IMR-90 (cell line): Measurements from ENCODE around the gene UBL3. TPM values are rescaled to one million over a fixed set of nuclear protein-coding genes. Genes with fewer than 3 reads are reported as not detected.

Experiments used
- ATAC-seq: fragments of 200-7000 bp; cut with Tn5 transposase; 2 replicates; pipeline ENCODE4 v1.9.1; 2020; ENCODE audit warnings: low read depth, mild to moderate bottlenecking, moderate library complexity
- BruUV-seq: library from RNA; stranded (reverse); fragments of 400-500 nt; replicated peaks from 2 replicates; lab custom pipeline; 2021; lab: Mats Ljungman, UMichigan
- CTCF ChIA-PET: fragments of 300-600 bp; formaldehyde crosslinking; extraction: SDS; loops from one replicate; lab custom pipeline; 2021; ENCODE audit warnings: antibody characterized with exemption; lab: Yijun Ruan, JAX
- POLR2A ChIA-PET: fragments of 300-600 bp; sonication (Branson Sonifier 250); formaldehyde crosslinking; loops from one replicate; lab custom pipeline; 2022; ENCODE audit warnings: antibody characterized with exemption; ENCODE audit not compliant: unreplicated experiment; lab: Charles Lee
- DNase-seq: peaks from one replicate; pipeline ENCODE4 v3.0.0; 2013
- H2AFZ ChIP-seq: replicated peaks from 2 replicates; pipeline ENCODE3; 2013; ENCODE audit warnings: low read length, mild to moderate bottlenecking; ENCODE audit not compliant: poor library complexity
- H2AK5ac ChIP-seq: 2 replicates; pipeline ENCODE4 v1.6.1; 2013; ENCODE audit warnings: low read depth, low read length, inconsistent platforms
- H2AK9ac ChIP-seq: replicated peaks from 2 replicates; pipeline ENCODE3; 2013; ENCODE audit warnings: mild to moderate bottlenecking, low read depth, low read length, moderate library complexity; ENCODE audit not compliant: poor library complexity
- H2BK120ac ChIP-seq: 2 replicates; pipeline ENCODE4 v1.6.1; 2013; ENCODE audit warnings: low read depth, low read length, inconsistent platforms
- H2BK15ac ChIP-seq: 3 replicates; pipeline ENCODE4 v1.6.1; 2013; ENCODE audit warnings: low read depth, low read length, inconsistent platforms
- H2BK20ac ChIP-seq: 2 replicates; pipeline ENCODE4 v1.6.1; 2013; ENCODE audit warnings: low read depth, mild to moderate bottlenecking, inconsistent platforms, low read length, moderate library complexity
- H2BK5ac ChIP-seq: 2 replicates; pipeline ENCODE4 v1.6.1; 2013; ENCODE audit warnings: mild to moderate bottlenecking, low read depth, low read length, inconsistent platforms; ENCODE audit not compliant: poor library complexity, severe bottlenecking
- H3K14ac ChIP-seq: replicated peaks from 2 replicates; pipeline ENCODE4 v1.6.1; 2013; ENCODE audit warnings: low read depth, low read length, inconsistent platforms
- H3K18ac ChIP-seq: 2 replicates; pipeline ENCODE4 v1.6.1; 2013; ENCODE audit warnings: low read depth, low read length, control low read depth
- H3K23ac ChIP-seq: 2 replicates; pipeline ENCODE4 v1.6.1; 2013; ENCODE audit warnings: low read depth, low read length, inconsistent platforms
- H3K27ac ChIP-seq: 2 replicates; pipeline ENCODE4 v1.5.1; 2013; ENCODE audit warnings: mild to moderate bottlenecking, control low read depth, low read length; ENCODE audit not compliant: insufficient read depth
- H3K27me3 ChIP-seq: 2 replicates; pipeline ENCODE4 v1.6.1; 2013; ENCODE audit warnings: low read length; ENCODE audit not compliant: control insufficient read depth, insufficient read depth
- H3K36me3 ChIP-seq: 2 replicates; pipeline ENCODE4 v1.6.1; 2013; ENCODE audit warnings: low read length, mixed read lengths; ENCODE audit not compliant: control insufficient read depth, insufficient read depth
- H3K4ac ChIP-seq: 2 replicates; pipeline ENCODE4 v1.6.1; 2013; ENCODE audit warnings: low read depth, low read length, inconsistent platforms
- H3K4me1 ChIP-seq: 2 replicates; pipeline ENCODE4 v1.6.1; 2013; ENCODE audit warnings: low read length, mixed read lengths; ENCODE audit not compliant: control insufficient read depth, insufficient read depth
- H3K4me2 ChIP-seq: 2 replicates; pipeline ENCODE4 v1.6.1; 2013; ENCODE audit warnings: low read depth, mild to moderate bottlenecking, control low read depth, low read length, moderate library complexity
- H3K4me3 ChIP-seq: 2 replicates; pipeline ENCODE4 v1.5.1; 2013; ENCODE audit warnings: low read depth, mild to moderate bottlenecking, control low read depth, low read length, moderate library complexity; ENCODE audit not compliant: insufficient read depth
- H3K56ac ChIP-seq: 2 replicates; pipeline ENCODE4 v1.6.1; 2013; ENCODE audit warnings: low read length, inconsistent platforms; ENCODE audit not compliant: insufficient read depth; ENCODE audit errors: extremely low read depth
- H3K79me1 ChIP-seq, 2 experiments: 2 replicates each; pipeline ENCODE4 v1.6.1; 2013; ENCODE audit warnings: low read length in 2 of 2, inconsistent platforms in 1 of 2, low read depth in 1 of 2
- H3K9ac ChIP-seq: 2 replicates; pipeline ENCODE4 v1.6.1; 2013; ENCODE audit warnings: low read depth, low read length, control low read depth
- H3K9me1 ChIP-seq: 2 replicates; pipeline ENCODE4 v1.6.1; 2013; ENCODE audit warnings: low read length, inconsistent platforms; ENCODE audit not compliant: insufficient read depth
- H3K9me3 ChIP-seq: 2 replicates; pipeline ENCODE4 v1.6.1; 2013; ENCODE audit warnings: low read length; ENCODE audit not compliant: control insufficient read depth, insufficient read depth
- H4K20me1 ChIP-seq: 2 replicates; pipeline ENCODE4 v1.6.1; 2013; ENCODE audit warnings: low read length, inconsistent platforms; ENCODE audit not compliant: insufficient read depth
- H4K5ac ChIP-seq: 2 replicates; pipeline ENCODE4 v1.6.1; 2013; ENCODE audit warnings: mild to moderate bottlenecking, low read depth, low read length, control low read depth
- H4K8ac ChIP-seq, 2 experiments: 2 replicates each; pipeline ENCODE4 v1.6.1; 2013; ENCODE audit warnings: low read depth in 2 of 2, low read length in 2 of 2, control low read depth in 1 of 2, inconsistent platforms in 1 of 2
- H4K91ac ChIP-seq: 2 replicates; pipeline ENCODE4 v1.6.1; 2013; ENCODE audit warnings: low read depth, low read length, inconsistent platforms; ENCODE audit not compliant: insufficient read depth
- BHLHE40 ChIP-seq: fragments of 150-350 bp; IDR thresholded peaks from 2 replicates; pipeline ENCODE4 v1.6.1; 2016; ENCODE audit warnings: mild to moderate bottlenecking, low read depth, low read length
- CEBPB ChIP-seq: IDR thresholded peaks from 2 replicates; pipeline ENCODE4 v1.6.1; 2012; ENCODE audit warnings: low read depth, low read length, improper control_type of control experiment
- CHD1 ChIP-seq: IDR thresholded peaks from 2 replicates; pipeline ENCODE4 v1.6.1; 2012; ENCODE audit warnings: low read depth, low read length, improper control_type of control experiment
- CTCF ChIP-seq: conservative IDR thresholded peaks from 2 replicates; pipeline ENCODE4 v1.5.1; 2012; ENCODE audit warnings: mild to moderate bottlenecking, low read depth, low read length, improper control_type of control experiment
- ELK1 ChIP-seq: fragments of 150-350 bp; IDR thresholded peaks from 2 replicates; pipeline ENCODE4 v1.6.1; 2016; ENCODE audit warnings: low read depth, mild to moderate bottlenecking, low read length, moderate library complexity, borderline replicate concordance
- FOS ChIP-seq: fragments of 150-350 bp; IDR thresholded peaks from 2 replicates; pipeline ENCODE4 v1.6.1; 2016; ENCODE audit warnings: low read depth, low read length
- MAFK ChIP-seq: IDR thresholded peaks from 2 replicates; pipeline ENCODE4 v1.6.1; 2012; ENCODE audit warnings: low read depth, low read length, improper control_type of control experiment
- MAZ ChIP-seq: IDR thresholded peaks from 2 replicates; pipeline ENCODE4 v1.6.1; 2012; ENCODE audit warnings: low read depth, mild to moderate bottlenecking, low read length, improper control_type of control experiment, moderate library complexity, borderline replicate concordance
- MXI1 ChIP-seq: IDR thresholded peaks from 2 replicates; pipeline ENCODE4 v1.6.1; 2012; ENCODE audit warnings: low read depth, mild to moderate bottlenecking, low read length, moderate library complexity, borderline replicate concordance
- NFE2L2 ChIP-seq: fragments of 150-350 bp; IDR thresholded peaks from 2 replicates; pipeline ENCODE4 v1.6.1; 2016; ENCODE audit warnings: low read depth, mild to moderate bottlenecking, low read length
- POLR2A ChIP-seq: IDR thresholded peaks from 2 replicates; pipeline ENCODE4 v1.6.1; 2012; ENCODE audit warnings: mild to moderate bottlenecking, low read depth, low read length
- RAD21 ChIP-seq: IDR thresholded peaks from 2 replicates; pipeline ENCODE4 v1.6.1; 2012; ENCODE audit warnings: low read length, improper control_type of control experiment
- RCOR1 ChIP-seq: IDR thresholded peaks from 2 replicates; pipeline ENCODE4 v1.6.1; 2012; ENCODE audit warnings: mild to moderate bottlenecking, low read length, improper control_type of control experiment; ENCODE audit not compliant: insufficient replicate concordance
- RFX5 ChIP-seq: IDR thresholded peaks from 2 replicates; pipeline ENCODE4 v1.8.0; 2012; ENCODE audit warnings: low read depth, mild to moderate bottlenecking, low read length, moderate library complexity
- SMC3 ChIP-seq: fragments of 150-350 bp; IDR thresholded peaks from 2 replicates; pipeline ENCODE4 v1.6.1; 2016; ENCODE audit warnings: low read depth, mild to moderate bottlenecking, antibody characterized with exemption, low read length, moderate library complexity
- USF2 ChIP-seq: fragments of 150-350 bp; IDR thresholded peaks from 2 replicates; pipeline ENCODE4 v1.6.1; 2017; ENCODE audit warnings: mild to moderate bottlenecking, antibody characterized with exemption, low read length, low read depth
- WGBS, 2 experiments: methylation state at CpG; one replicate each; pipeline versions ENCODE4 v1.1.5 to v1.1.7; 2013; ENCODE audit warnings: missing lambda C conversion rate in 2 of 2; ENCODE audit not compliant: insufficient read length in 1 of 2; ENCODE audit errors: extremely low coverage in 2 of 2; 5-methylcytosine and 5-hydroxymethylcytosine counted together
- dilution Hi-C: fragments of 300-500 bp; cut with HindIII; formaldehyde crosslinking; loops from one replicate; pipeline ENCODE4 v1.14.3; 2018; ENCODE audit warnings: low sequenced_read_pairs; ENCODE audit not compliant: unreplicated experiment
- in situ Hi-C: fragments of 300-500 bp; cut with MboI; formaldehyde crosslinking; loops from 3 replicates; pipeline ENCODE4 v1.14.3; 2019; ENCODE audit warnings: low sequenced_read_pairs, inconsistent platforms, mixed read lengths
- intact Hi-C: fragments of 100-400 bp; cut with micrococcal nuclease; formaldehyde crosslinking; loops from 2 replicates; pipeline ENCODE4 v1.10.0; 2022
- polyA plus RNA-seq, 3 experiments: library from polyadenylated mRNA; depleted of rRNA; stranded (reverse); fragments of >200 nt; gene quantifications; 2 replicates each; pipeline ENCODE4 v1.2.3, GENCODE V29; 2012; ENCODE audit warnings: low replicate concordance in 1 of 3
- total RNA-seq: library from RNA; depleted of rRNA; stranded (reverse); fragments of >200 nt; gene quantifications from 2 replicates; pipeline ENCODE4 v1.2.3, GENCODE V29; 2012

Gene UBL3
- total and polyA plus RNA-seq, 2 of the 4 experiments (the other 2 are of a cell fraction), result 16.0 to 19.9 TPM

- ChIA-PET CTCF (interaction anchor here (0.6 to 4.7 kb wide), 6 partner anchors 11 to 348 kb away, joined by 3 to 29 read pairs (median 5); no protein-coding TSS in a partner anchor), POLR2A (no interaction called here)
- DNase-seq, result peak; percentile 49
Observed at GRCh38 chr13:29771247-29771646, 79.2 kb downstream of the UBL3 start.

More at GRCh38 chr13:29771247-29771646, 79.2 kb downstream of the UBL3 start:
- H2BK120ac ChIP-seq, result no peak overlapping the region
- H3K23ac ChIP-seq, result no peak overlapping the region
- no peak overlapping the region for H2AK9ac ChIP-seq
- TF ChIP-seq RCOR1, result no peak
- no peak for TF ChIP-seq MAZ
- TF ChIP-seq MXI1, result no peak
- TF ChIP-seq ELK1, result no peak
- peak; percentile 59 for TF ChIP-seq CTCF
- no peak for TF ChIP-seq RFX5
- no peak for TF ChIP-seq POLR2A
- no peak for TF ChIP-seq MAFK
- no peak for TF ChIP-seq NFE2L2
- no peak for TF ChIP-seq CEBPB
- TF ChIP-seq USF2, result no peak
- no peak for TF ChIP-seq FOS
- no peak for TF ChIP-seq CHD1
- peak; percentile 64 for TF ChIP-seq RAD21
- peak; percentile 63 for TF ChIP-seq SMC3
- TF ChIP-seq BHLHE40, result no peak
- H3K4ac ChIP-seq, result no peak overlapping the region
- ATAC-seq, result no peak; the same call in 1 of the 2 replicates
- no peaks in the 10 kb centered on the region for H3K9me3 ChIP-seq
- no peak overlapping the region for H3K56ac ChIP-seq
- no peak overlapping the region for H3K4me2 ChIP-seq
- H3K18ac ChIP-seq, result no peak overlapping the region
- in situ Hi-C loops, result loop anchor here (5.0 kb wide), 1 partner anchor 346 kb away; no protein-coding TSS in a partner anchor
- no peak overlapping the region for H2BK20ac ChIP-seq
- intact Hi-C loops, result loop anchor here (1.0 to 2.0 kb wide), 3 partner anchors 74 to 342 kb away; no protein-coding TSS in a partner anchor
- H3K79me1 ChIP-seq, result peaks cover 11 to 12% of the 10 kb centered on the region in 2 experiments; a peak in 3 of 4 replicates
- H3K4me3 ChIP-seq, result no peak overlapping the region
- H3K9ac ChIP-seq, result no peak overlapping the region
- no peaks in the 10 kb centered on the region for H4K20me1 ChIP-seq
- H2AK5ac ChIP-seq, result no peak overlapping the region
- H3K14ac ChIP-seq, result no peak overlapping the region
- no TSS peak for BruUV-seq
- WGBS, 2 experiments, result no CpG with 5 or more reads among the region's 2 CpGs
- no peak overlapping the region for H4K91ac ChIP-seq
- H2BK15ac ChIP-seq, result no peak overlapping the region
- no peaks in the 10 kb centered on the region for H3K27me3 ChIP-seq
- no peak overlapping the region for H4K8ac ChIP-seq
- H2BK5ac ChIP-seq, result no peak overlapping the region
- H3K27ac ChIP-seq, result no peak overlapping the region
- H2AFZ ChIP-seq, result no peak overlapping the region
- peaks cover 2% of the 10 kb centered on the region; the same call in 1 of the 2 replicates for H3K9me1 ChIP-seq
- dilution Hi-C loops, result no loop called here
- H4K5ac ChIP-seq, result no peak overlapping the region
- H3K36me3 ChIP-seq, result 0 out of 2 replicates have a peak, but pooled peaks cover 1% of the 10 kb centered on the region
- 0 out of 2 replicates have a peak, but pooled peaks cover 2% of the 10 kb centered on the region for H3K4me1 ChIP-seq
